HCT116 (cell line): ENCODE results near the gene MICALL2. TPM values are rescaled to one million over a fixed set of nuclear protein-coding genes. Genes with fewer than 3 reads are reported as not detected.

Experiments
- ATAC-seq: fragments of 200-7000 bp; cut with Tn5 transposase; 2 replicates; pipeline ENCODE4 v1.9.1; 2020; ENCODE audit warnings: mild to moderate bottlenecking, moderate library complexity
- BruUV-seq: library from RNA; stranded (reverse); fragments of 400-500 nt; replicated peaks from 2 replicates; lab custom pipeline; 2021; lab: Mats Ljungman, UMichigan
- CTCF ChIA-PET: fragments of 300-600 bp; sonication (Branson Sonifier 250); formaldehyde crosslinking; loops from one replicate; lab custom pipeline; 2021; ENCODE audit warnings: antibody characterized with exemption; lab: Charles Lee
- POLR2A ChIA-PET: fragments of 300-600, 350-600 bp; sonication (Branson Sonifier 250); formaldehyde crosslinking; loops from one replicate; lab custom pipeline; 2021; ENCODE audit warnings: antibody characterized with exemption; lab: Charles Lee
- RAD21 ChIA-PET, 2 experiments: fragments of 300-600 bp; sonication (Branson Sonifier 250); formaldehyde crosslinking; loops; one replicate each; lab custom pipeline; 2023; ENCODE audit warnings: low total read pairs in 2 of 2; ENCODE audit not compliant: uncharacterized antibody in 2 of 2, unreplicated experiment in 2 of 2, low non-redundant PET in 1 of 2; lab: Charles Lee
- DNase-seq: peaks from one replicate; pipeline ENCODE4 v3.0.0-alpha.2; 2010; ENCODE audit warnings: low read depth, low spot score
- H2AFZ ChIP-seq: fragments of 200-600 bp; shearing (Covaris generic), sonication (generic); 2 replicates; pipeline ENCODE4 v1.6.1; 2017; ENCODE audit warnings: low read depth, mixed run types, mixed read lengths, antibody characterized with exemption, low read length; ENCODE audit not compliant: poor library complexity, severe bottlenecking
- H3K27ac ChIP-seq: 2 replicates; pipeline ENCODE4 v1.5.1; 2012; ENCODE audit warnings: low read depth, low read length
- H3K27me3 ChIP-seq: fragments of 200-600 bp; sonication (generic); 2 replicates; pipeline ENCODE4 v1.6.1; 2016; ENCODE audit warnings: mixed run types, low read length, mixed read lengths; ENCODE audit not compliant: insufficient read depth
- H3K36me3 ChIP-seq, 2 experiments: fragments of 200-500 bp in 1 of 2; fragments of 200-600 bp in 1 of 2; sonication (Bioruptor generic) in 1 of 2; sonication (generic) in 1 of 2; 2 replicates each; pipeline versions ENCODE4 v1.5.1 to v1.6.1; 2014 to 2016; ENCODE audit warnings: low read length in 2 of 2, inconsistent platforms in 1 of 2, mixed read lengths in 1 of 2, mixed run types in 1 of 2; ENCODE audit not compliant: insufficient read depth in 2 of 2, control insufficient read depth in 1 of 2
- H3K4me1 ChIP-seq, 2 experiments: fragments of 200-600 bp in 1 of 2; sonication (generic) in 1 of 2; 2 replicates each; pipeline versions ENCODE4 v1.5.1 to v1.6.1; 2012 to 2017; ENCODE audit warnings: low read length in 2 of 2, inconsistent platforms in 1 of 2, mild to moderate bottlenecking in 1 of 2, mixed read lengths in 1 of 2, mixed run types in 1 of 2, moderate library complexity in 1 of 2; ENCODE audit not compliant: insufficient read depth in 2 of 2, control insufficient read depth in 1 of 2
- H3K4me2 ChIP-seq: fragments of 200-600 bp; sonication (generic); 2 replicates; pipeline ENCODE4 v1.6.1; 2017; ENCODE audit warnings: mixed run types, low read length, mixed read lengths
- H3K4me3 ChIP-seq, 2 experiments: fragments of 200-600 bp in 1 of 2; sonication (generic) in 1 of 2; replicated peaks in 1 of 2; 2 replicates each; pipeline ENCODE4 v1.5.1; 2011 to 2016; ENCODE audit warnings: low read length in 2 of 2, control low read depth in 1 of 2, low read depth in 1 of 2, mild to moderate bottlenecking in 1 of 2, mixed read lengths in 1 of 2, mixed run types in 1 of 2
- H3K79me2 ChIP-seq: fragments of 200-600 bp; sonication (generic); 2 replicates; pipeline ENCODE4 v1.6.1; 2017; ENCODE audit warnings: mild to moderate bottlenecking, mixed run types, low read length, moderate library complexity, mixed read lengths; ENCODE audit not compliant: insufficient read depth
- H3K9ac ChIP-seq: fragments of 200-600 bp; sonication (generic); 2 replicates; pipeline ENCODE4 v1.6.1; 2016; ENCODE audit warnings: low read length, mixed read lengths
- H3K9me2 ChIP-seq: fragments of 200-600 bp; sonication (generic), shearing (Covaris generic); 2 replicates; pipeline ENCODE4 v1.6.1; 2017; ENCODE audit warnings: mixed run types, mild to moderate bottlenecking, moderate library complexity; ENCODE audit not compliant: insufficient read depth
- H3K9me3 ChIP-seq, 2 experiments: fragments of 200-500 bp in 1 of 2; fragments of 200-600 bp in 1 of 2; sonication (Bioruptor generic) in 1 of 2; sonication (generic) in 1 of 2; 2 replicates each; pipeline ENCODE4 v1.6.1; 2014 to 2017; ENCODE audit warnings: low read length in 2 of 2, mixed read lengths in 2 of 2, inconsistent platforms in 1 of 2, low read depth in 1 of 2, mild to moderate bottlenecking in 1 of 2, mixed run types in 1 of 2, moderate library complexity in 1 of 2; ENCODE audit not compliant: control insufficient read depth in 1 of 2, insufficient read depth in 1 of 2
- H4K20me1 ChIP-seq: fragments of 200-600 bp; sonication (generic), shearing (Covaris generic); 2 replicates; pipeline ENCODE4 v1.6.1; 2017; ENCODE audit warnings: mixed run types, mild to moderate bottlenecking, moderate library complexity; ENCODE audit not compliant: insufficient read depth
- CTCF ChIP-seq, 3 experiments: fragments of 200-600 bp in 1 of 3; sonication (generic) in 1 of 3; IDR thresholded peaks in 2 of 3; conservative IDR thresholded peaks in 1 of 3; 2 replicates each; pipeline ENCODE4 v1.5.1; 2012 to 2017; ENCODE audit warnings: low read depth in 2 of 3, low read length in 2 of 3, antibody characterized with exemption in 1 of 3, borderline replicate concordance in 1 of 3, control low read depth in 1 of 3, mild to moderate bottlenecking in 1 of 3, mixed read lengths in 1 of 3, mixed run types in 1 of 3, moderate library complexity in 1 of 3; ENCODE audit not compliant: insufficient read depth in 1 of 3
- EGR1 ChIP-seq: IDR thresholded peaks from 2 replicates; pipeline ENCODE4 v1.6.1; 2012; ENCODE audit warnings: low read depth
- EZH2 ChIP-seq: fragments of 200-600 bp; sonication (generic); IDR thresholded peaks from 2 replicates; pipeline ENCODE4 v1.6.1; 2017; ENCODE audit warnings: antibody characterized with exemption, mixed run types
- MAX ChIP-seq: IDR thresholded peaks from 2 replicates; pipeline ENCODE4 v1.6.1; 2012
- intact Hi-C: fragments of 100-400 bp; cut with micrococcal nuclease; formaldehyde crosslinking; loops from 2 replicates; pipeline ENCODE4 v1.10.0; 2022
- total RNA-seq: library from RNA; stranded (reverse); gene quantifications from one replicate; pipeline ENCODE4 v1.2.1, GENCODE V29; 2021; ENCODE audit not compliant: unreplicated experiment

Gene MICALL2
- total RNA-seq, 1 experiment from 2014 or later = 60.7 TPM

- Histone ChIP-seq H3K9me2 (no peaks in the 10 kb centered on the region), H3K27me3 (no peaks in the 10 kb centered on the region), H3K36me3 (peaks cover 22 to 26% of the 10 kb centered on the region in 2 experiments; a peak in 3 of 4 replicates), H3K79me2 (peaks cover 38% of the 10 kb centered on the region), H3K9ac (no peak overlapping the region), H4K20me1 (no peaks in the 10 kb centered on the region), H3K4me2 (no peak overlapping the region), H3K27ac (peak overlapping the region; percentile 13; the same call in 1 of the 2 replicates), H3K9me3 (no peaks in the 10 kb centered on the region), H3K4me1 (peaks cover 24 to 28% of the 10 kb centered on the region in 2 experiments), H3K4me3 (no peak overlapping the region), H2AFZ (no peak overlapping the region)
- ATAC-seq (no peak), DNase-seq (no peak)
- ChIA-PET POLR2A (no interaction called here), CTCF (no interaction called here), RAD21 (no interaction called here)
- TF ChIP-seq MAX = no peak
- no peak for TF ChIP-seq EGR1
- TF ChIP-seq EZH2 = no peak
- TF ChIP-seq CTCF (IDR thresholded peaks at IDR 0.05 in 2 of 3, conservative IDR thresholded peaks at IDR 0.05 in 1 of 3; ENCODE audit: borderline replicate concordance in 1 of 3, insufficient read depth in 1 of 3, low read depth in 2 of 3, low read length in 2 of 3) = no peak
- intact Hi-C loops = no loop called here
- no TSS peak for BruUV-seq
Observed at GRCh38 chr7:1501487-1502270, 42.4 kb upstream of the MICALL2 start.
